Frontal cortex (tissue), 4 donors: Measurements from ENCODE around the gene ITPA. TPM values are rescaled to one million over a fixed set of nuclear protein-coding genes. Genes with fewer than 3 reads are reported as not detected.
A peak's percentile ranks its signal among the peaks of the same experiment; 100 is the strongest.
"Not testable (repeated sequence)": the region's sequence is repeated elsewhere in the genome, so short reads cannot be mapped to it uniquely, and the experiment has no call there.

Source experiments
- DNase-seq, 2 donors: peaks; one replicate each; pipeline ENCODE4 v3.0.0; 2012; ENCODE audit warnings: low spot score in 2 of 2
- FAIRE-seq: peaks from 2 replicates; lab custom pipeline; 2012; peaks lifted over from hg19 to GRCh38; lab: Jason Lieb, UNC
- total RNA-seq: library from RNA; depleted of rRNA; stranded (reverse); fragments of >200 nt; gene quantifications from one replicate; pipeline ENCODE4 v1.2.3, GENCODE V29; 2014
- donor health status: control.
- donor health status: control.
- donor health status: control.

Gene ITPA
- total RNA-seq, 1 donor from 2014 or later = 47.3 TPM

GRCh38 chr20:3195590-3196237 is 13.6 kb upstream of the ITPA start:
- DNase-seq (no peak), FAIRE-seq (no peak)

GRCh38 chr20:3199206-3199605 is 10.1 kb upstream of the ITPA start:
- no peak for DNase-seq
- no peak for FAIRE-seq

GRCh38 chr20:3199976-3200755 is 9.1 kb upstream of the ITPA start:
- DNase-seq (peak in 1 of 2 donors; percentile 8), FAIRE-seq (no peak)

GRCh38 chr20:3202965-3203314 is 6.4 kb upstream of the ITPA start:
- no peak for FAIRE-seq

GRCh38 chr20:3203315-3204123 is 5.8 kb upstream of the ITPA start:
- DNase-seq = peak in 1 of 2 donors; percentile 42
- FAIRE-seq = no peak

More at GRCh38 chr20:3202965-3203314, 6.4 kb upstream of the ITPA start:
- DNase-seq = no peak

GRCh38 chr20:3204124-3204794 is 5.0 kb upstream of the ITPA start, which contains the start of gene DDRGK1:
Gene DDRGK1, minus strand, starts transcription at chr20:3204682. Its CDS starts 55 bp downstream, at chr20:3204627.
- FAIRE-seq = no peak

GRCh38 chr20:3208786-3209256 is 477 bp upstream of the ITPA start:
- FAIRE-seq (no peak), DNase-seq (no peak)

More at GRCh38 chr20:3204124-3204794, 5.0 kb upstream of the ITPA start, which contains the start of gene DDRGK1:
- peak; percentile 89 to 91 for DNase-seq

GRCh38 chr20:3209946-3210317 is 634 bp downstream of the ITPA start:
- FAIRE-seq = no peak
- DNase-seq = no peak

- DNase-seq (no peak), FAIRE-seq (no peak)
Measured at GRCh38 chr20:3210346-3210745, 1.0 kb downstream of the ITPA start.

- DNase-seq = no peak
- no peak for FAIRE-seq
Measured at GRCh38 chr20:3213226-3213625, 3.9 kb downstream of the ITPA start.

GRCh38 chr20:3215359-3215917 is 6.1 kb downstream of the ITPA start:
- not testable (repeated sequence) for DNase-seq, FAIRE-seq

GRCh38 chr20:3218307-3218988 is 9.2 kb downstream of the ITPA start:
- FAIRE-seq (no peak), DNase-seq (peak; percentile 60 to 77)

- no peak for FAIRE-seq
- DNase-seq = no peak
Measured at GRCh38 chr20:3221398-3222226, 12.3 kb downstream of the ITPA start.

GRCh38 chr20:3222635-3223600 is 13.6 kb downstream of the ITPA start:
- no peak for DNase-seq
- FAIRE-seq = no peak

GRCh38 chr20:3223651-3223993 is 14.3 kb downstream of the ITPA start:
- FAIRE-seq (no peak), DNase-seq (no peak)

GRCh38 chr20:3223994-3224680 is 14.8 kb downstream of the ITPA start:
- FAIRE-seq (no peak), DNase-seq (no peak)
